Activated naive CD4-positive, alpha-beta T cell treated with anti-CD3 and anti-CD28 coated beads for 36 hours (primary cell): ENCODE results near the gene GUCA1A. TPM values are rescaled to one million over a fixed set of nuclear protein-coding genes. Genes with fewer than 3 reads are reported as not detected.
"Not testable (repeated sequence)": the region's sequence is repeated elsewhere in the genome, so short reads cannot be mapped to it uniquely, and the experiment has no call there.

Source experiments
- CTCF ChIA-PET: fragments of 350-600 bp; sonication (Branson Sonifier 250); formaldehyde crosslinking; loops from one replicate; lab custom pipeline; 2021; ENCODE audit warnings: antibody characterized with exemption; lab: Charles Lee
- DNase-seq: peaks from one replicate; pipeline ENCODE4 v3.0.0-alpha.2; 2020
- H3K27ac Mint-ChIP-seq: one replicate; pipeline ENCODE4 v1.8.0; 2021; ENCODE audit warnings: mild to moderate bottlenecking, mixed read lengths
- H3K27me3 Mint-ChIP-seq: one replicate; pipeline ENCODE4 v1.8.0; 2021; ENCODE audit warnings: low read depth, mixed read lengths
- H3K36me3 Mint-ChIP-seq: one replicate; pipeline ENCODE4 v1.8.0; 2021; ENCODE audit warnings: low read depth, mixed read lengths
- H3K4me1 Mint-ChIP-seq: one replicate; pipeline ENCODE4 v1.8.0; 2021; ENCODE audit warnings: low read depth, mixed read lengths
- H3K4me3 Mint-ChIP-seq: one replicate; pipeline ENCODE4 v1.8.0; 2021; ENCODE audit warnings: mild to moderate bottlenecking, moderate library complexity, mixed read lengths
- H3K9me3 Mint-ChIP-seq: one replicate; pipeline ENCODE4 v1.8.0; 2021; ENCODE audit warnings: mixed read lengths
- intact Hi-C: fragments of 100-400 bp; cut with micrococcal nuclease; formaldehyde crosslinking; loops from one replicate; pipeline ENCODE4 v1.15.1; 2023
- total RNA-seq, 2 experiments: library from RNA; stranded (reverse); gene quantifications; one replicate each; pipeline ENCODE4 v1.2.3, GENCODE V29; 2021

The GUCA1A gene
- total RNA-seq, 2 experiments from 2014 or later = not detected

GRCh38 chr6:42166444-42167141 is 6.6 kb upstream of the GUCA1A start:
- intact Hi-C loops = loop anchor here (1.0 kb wide), 7 partner anchors 62 to 563 kb away; partner anchors contain the start of gene PRICKLE4
- Mint-ChIP-seq H3K4me1 (no peaks in the 10 kb centered on the region), H3K27ac (no peak overlapping the region), H3K9me3 (no peaks in the 10 kb centered on the region), H3K36me3 (no peaks in the 10 kb centered on the region), H3K4me3 (no peak overlapping the region), H3K27me3 (no peaks in the 10 kb centered on the region)
- DNase-seq = peak; percentile 91
- CTCF ChIA-PET = interaction anchor here (1.0 to 3.5 kb wide), 7 partner anchors 21 to 381 kb away, joined by 3 to 17 read pairs (median 3); partner anchors contain the start of gene TAF8

- Mint-ChIP-seq H3K9me3 (no peaks in the 10 kb centered on the region), H3K27ac (no peak overlapping the region), H3K4me1 (no peaks in the 10 kb centered on the region), H3K4me3 (no peak overlapping the region), H3K36me3 (no peaks in the 10 kb centered on the region), H3K27me3 (no peaks in the 10 kb centered on the region)
- intact Hi-C loops = no loop called here
- CTCF ChIA-PET = interaction anchor here (0.8 to 3.5 kb wide), 5 partner anchors 46 to 379 kb away, joined by 3 to 17 read pairs (median 3); no protein-coding TSS in a partner anchor
- DNase-seq = no peak
These were observed 4.5 kb upstream of the GUCA1A start for GRCh38 chr6:42168650-42169049.

- H3K27me3 Mint-ChIP-seq, H3K36me3 Mint-ChIP-seq, intact Hi-C loops, DNase-seq, H3K9me3 Mint-ChIP-seq, H3K4me1 Mint-ChIP-seq, H3K4me3 Mint-ChIP-seq, H3K27ac Mint-ChIP-seq: not testable (repeated sequence)
- CTCF ChIA-PET = interaction anchor here (0.6 to 3.5 kb wide), 4 partner anchors 18 to 378 kb away, joined by 3 to 17 read pairs (median 4); no protein-coding TSS in a partner anchor
These were observed 3.4 kb upstream of the GUCA1A start for GRCh38 chr6:42169780-42170179.

GRCh38 chr6:42171813-42172581 is 1.2 kb upstream of the GUCA1A start:
- no peaks in the 10 kb centered on the region for H3K27me3 Mint-ChIP-seq
- no peaks in the 10 kb centered on the region for H3K9me3 Mint-ChIP-seq
- H3K36me3 Mint-ChIP-seq = no peaks in the 10 kb centered on the region
- DNase-seq = no peak
- intact Hi-C loops = no loop called here
- H3K4me1 Mint-ChIP-seq = no peaks in the 10 kb centered on the region
- H3K27ac Mint-ChIP-seq = no peak overlapping the region
- H3K4me3 Mint-ChIP-seq = no peak overlapping the region
- CTCF ChIA-PET = interaction anchor here (0.9 to 1.2 kb wide), 2 partner anchors 8 to 67 kb away, joined by 3 read pairs; no protein-coding TSS in a partner anchor

- no peaks in the 10 kb centered on the region for H3K36me3 Mint-ChIP-seq
- no peaks in the 10 kb centered on the region for H3K4me1 Mint-ChIP-seq
- CTCF ChIA-PET = no interaction called here
- no peak overlapping the region for H3K27ac Mint-ChIP-seq
- intact Hi-C loops = loop anchor here (5.0 kb wide), 1 partner anchor 41 kb away; the partner anchor contains the start of gene MRPS10
- H3K27me3 Mint-ChIP-seq = no peaks in the 10 kb centered on the region
- no peaks in the 10 kb centered on the region for H3K9me3 Mint-ChIP-seq
- peak; percentile 13 for DNase-seq
- no peak overlapping the region for H3K4me3 Mint-ChIP-seq
These were observed 2.7 kb downstream of the GUCA1A start for GRCh38 chr6:42175860-42176259.

GRCh38 chr6:42176981-42177380 is 3.8 kb downstream of the GUCA1A start:
- CTCF ChIA-PET = no interaction called here
- intact Hi-C loops = loop anchor here (5.0 kb wide), 1 partner anchor 40 kb away; the partner anchor contains the start of gene MRPS10
- Mint-ChIP-seq H3K9me3 (no peaks in the 10 kb centered on the region), H3K27me3 (no peaks in the 10 kb centered on the region), H3K27ac (no peak overlapping the region), H3K4me1 (no peaks in the 10 kb centered on the region), H3K36me3 (no peaks in the 10 kb centered on the region), H3K4me3 (no peak overlapping the region)
- no peak for DNase-seq

GRCh38 chr6:42177514-42178364 is 4.6 kb downstream of the GUCA1A start:
- no peaks in the 10 kb centered on the region for H3K4me1 Mint-ChIP-seq
- intact Hi-C loops = loop anchor here (5.0 kb wide), 1 partner anchor 40 kb away; the partner anchor contains the start of gene MRPS10
- H3K27ac Mint-ChIP-seq = no peak overlapping the region
- H3K36me3 Mint-ChIP-seq = no peaks in the 10 kb centered on the region
- no peak overlapping the region for H3K4me3 Mint-ChIP-seq
- H3K27me3 Mint-ChIP-seq = no peaks in the 10 kb centered on the region
- no peak for DNase-seq
- no peaks in the 10 kb centered on the region for H3K9me3 Mint-ChIP-seq
- CTCF ChIA-PET = interaction anchor here (0.7 to 1.0 kb wide), 3 partner anchors 73 to 953 kb away, joined by 3 to 4 read pairs (median 4); no protein-coding TSS in a partner anchor

- Mint-ChIP-seq H3K27ac (no peak overlapping the region), H3K9me3 (no peaks in the 10 kb centered on the region), H3K4me3 (no peak overlapping the region), H3K27me3 (no peaks in the 10 kb centered on the region), H3K4me1 (no peaks in the 10 kb centered on the region), H3K36me3 (no peaks in the 10 kb centered on the region)
- no peak for DNase-seq
- intact Hi-C loops = loop anchor here (5.0 kb wide), 1 partner anchor 38 kb away; the partner anchor contains the start of gene MRPS10
- CTCF ChIA-PET = no interaction called here
These were observed 6.2 kb downstream of the GUCA1A start for GRCh38 chr6:42179261-42179944.

- no peaks in the 10 kb centered on the region for H3K4me1 Mint-ChIP-seq
- intact Hi-C loops = loop anchor here (5.0 kb wide), 1 partner anchor 37 kb away; the partner anchor contains the start of gene MRPS10
- no peaks in the 10 kb centered on the region for H3K36me3 Mint-ChIP-seq
- no peak overlapping the region for H3K27ac Mint-ChIP-seq
- no peaks in the 10 kb centered on the region for H3K27me3 Mint-ChIP-seq
- CTCF ChIA-PET = no interaction called here
- no peaks in the 10 kb centered on the region for H3K9me3 Mint-ChIP-seq
- DNase-seq = peak; percentile 21
- H3K4me3 Mint-ChIP-seq = no peak overlapping the region
These were observed 6.8 kb downstream of the GUCA1A start for GRCh38 chr6:42179945-42180313.

- DNase-seq = no peak
- no peak overlapping the region for H3K27ac Mint-ChIP-seq
- intact Hi-C loops = no loop called here
- no peak overlapping the region for H3K4me3 Mint-ChIP-seq
- H3K9me3 Mint-ChIP-seq = no peaks in the 10 kb centered on the region
- H3K27me3 Mint-ChIP-seq = no peaks in the 10 kb centered on the region
- CTCF ChIA-PET = no interaction called here
- H3K4me1 Mint-ChIP-seq = no peaks in the 10 kb centered on the region
- no peaks in the 10 kb centered on the region for H3K36me3 Mint-ChIP-seq
These were observed 8.9 kb downstream of the GUCA1A start for GRCh38 chr6:42182101-42182500.

- no peak overlapping the region for H3K4me3 Mint-ChIP-seq
- H3K27me3 Mint-ChIP-seq = no peaks in the 10 kb centered on the region
- CTCF ChIA-PET = no interaction called here
- H3K9me3 Mint-ChIP-seq = no peaks in the 10 kb centered on the region
- H3K4me1 Mint-ChIP-seq = no peaks in the 10 kb centered on the region
- intact Hi-C loops = no loop called here
- H3K36me3 Mint-ChIP-seq = no peaks in the 10 kb centered on the region
- H3K27ac Mint-ChIP-seq = no peak overlapping the region
- no peak for DNase-seq
These were observed 11.3 kb downstream of the GUCA1A start for GRCh38 chr6:42184475-42184874.
